ENCODE data around the gene FARS2.

Gene FARS2

GRCh38 chr6:5531853-5532375 lies 270.6 kb downstream of the FARS2 start:
- no peak for TF ChIP-seq EZH2phosphoT487 (IDR thresholded peaks at IDR 0.05; ENCODE audit: low read depth)
- TF ChIP-seq CTCF (IDR thresholded peaks at IDR 0.05; ENCODE audit: low read depth, low read length) = no peak
- H4K20me1 ChIP-seq (ENCODE audit: insufficient read depth, low read length) = no peaks in the 10 kb centered on the region
- H3K79me2 ChIP-seq (ENCODE audit: low read length) = no peaks in the 10 kb centered on the region
- H3K4me3 ChIP-seq (ENCODE audit: low read length) = no peak overlapping the region
- no peak overlapping the region for H3K27ac ChIP-seq (ENCODE audit: low read length)
- H2AFZ ChIP-seq (ENCODE audit: low read depth, low read length) = no peak overlapping the region
- H3K4me2 ChIP-seq (ENCODE audit: low read length) = no peak overlapping the region
- H3K27me3 ChIP-seq (ENCODE audit: low read depth, low read length) = no peaks in the 10 kb centered on the region
- no peaks in the 10 kb centered on the region for H3K36me3 ChIP-seq (replicated peaks; ENCODE audit: low read depth, low read length)
- no peaks in the 10 kb centered on the region for H3K9me3 ChIP-seq (ENCODE audit: insufficient read depth, low read length)
- H3K4me1 ChIP-seq (ENCODE audit: low read length) = no peaks in the 10 kb centered on the region
- H3K9ac ChIP-seq (ENCODE audit: low read length) = no peak overlapping the region

DNA sequence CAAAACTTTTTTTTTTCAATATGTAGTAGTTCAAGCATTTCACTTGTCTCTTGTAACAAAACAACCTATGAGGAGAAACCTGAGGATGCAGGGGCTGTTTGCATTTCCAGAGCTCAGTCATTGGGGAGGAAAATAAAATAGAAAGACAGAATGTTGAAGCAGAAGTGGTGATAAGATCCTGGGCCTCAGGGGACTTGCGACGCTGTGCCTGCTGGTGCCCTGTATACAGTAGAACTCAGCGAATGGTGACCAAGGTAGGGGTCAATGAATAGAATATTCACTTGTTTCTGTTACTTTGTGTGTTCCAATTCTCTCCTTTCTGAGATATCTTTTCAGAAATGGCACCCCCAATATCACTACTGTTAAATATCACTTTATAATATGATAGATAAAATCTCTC lies 271.6 kb downstream of the FARS2 start:
- Histone ChIP-seq H4K20me1 (ENCODE audit: insufficient read depth, low read length) (no peaks in the 10 kb centered on the region), H3K9me3 (ENCODE audit: insufficient read depth, low read length) (no peaks in the 10 kb centered on the region), H3K9ac (ENCODE audit: low read length) (no peak overlapping the region), H3K27ac (ENCODE audit: low read length) (no peak overlapping the region), H3K27me3 (ENCODE audit: low read depth, low read length) (no peaks in the 10 kb centered on the region), H2AFZ (ENCODE audit: low read depth, low read length) (no peak overlapping the region), H3K4me1 (ENCODE audit: low read length) (no peaks in the 10 kb centered on the region), H3K36me3 (replicated peaks; ENCODE audit: low read depth, low read length) (no peaks in the 10 kb centered on the region), H3K4me2 (ENCODE audit: low read length) (no peak overlapping the region), H3K4me3 (ENCODE audit: low read length) (no peak overlapping the region), H3K79me2 (ENCODE audit: low read length) (no peaks in the 10 kb centered on the region)
- no peak for TF ChIP-seq CTCF (IDR thresholded peaks at IDR 0.05; ENCODE audit: low read depth, low read length)
- TF ChIP-seq EZH2phosphoT487 (IDR thresholded peaks at IDR 0.05; ENCODE audit: low read depth) = no peak

GRCh38 chr6:5534643-5535042 lies 273.3 kb downstream of the FARS2 start:
- H3K4me2 ChIP-seq (ENCODE audit: low read length) = no peak overlapping the region
- H3K27ac ChIP-seq (ENCODE audit: low read length) = no peak overlapping the region
- H3K9me3 ChIP-seq (ENCODE audit: insufficient read depth, low read length) = no peaks in the 10 kb centered on the region
- H3K79me2 ChIP-seq (ENCODE audit: low read length) = no peaks in the 10 kb centered on the region
- no peak overlapping the region for H3K9ac ChIP-seq (ENCODE audit: low read length)
- no peaks in the 10 kb centered on the region for H3K27me3 ChIP-seq (ENCODE audit: low read depth, low read length)
- H3K4me1 ChIP-seq (ENCODE audit: low read length) = no peaks in the 10 kb centered on the region
- no peak for TF ChIP-seq EZH2phosphoT487 (IDR thresholded peaks at IDR 0.05; ENCODE audit: low read depth)
- TF ChIP-seq CTCF (IDR thresholded peaks at IDR 0.05; ENCODE audit: low read depth, low read length) = no peak
- H4K20me1 ChIP-seq (ENCODE audit: insufficient read depth, low read length) = no peaks in the 10 kb centered on the region
- no peak overlapping the region for H2AFZ ChIP-seq (ENCODE audit: low read depth, low read length)
- no peak overlapping the region for H3K4me3 ChIP-seq (ENCODE audit: low read length)
- no peaks in the 10 kb centered on the region for H3K36me3 ChIP-seq (replicated peaks; ENCODE audit: low read depth, low read length)

GRCh38 chr6:5536644-5537043 lies 275.3 kb downstream of the FARS2 start:
- no peaks in the 10 kb centered on the region for H3K9me3 ChIP-seq (ENCODE audit: insufficient read depth, low read length)
- no peak for TF ChIP-seq EZH2phosphoT487 (IDR thresholded peaks at IDR 0.05; ENCODE audit: low read depth)
- TF ChIP-seq CTCF (IDR thresholded peaks at IDR 0.05; ENCODE audit: low read depth, low read length) = no peak
- no peak overlapping the region for H3K27ac ChIP-seq (ENCODE audit: low read length)
- no peak overlapping the region for H3K9ac ChIP-seq (ENCODE audit: low read length)
- H3K4me2 ChIP-seq (ENCODE audit: low read length) = no peak overlapping the region
- H4K20me1 ChIP-seq (ENCODE audit: insufficient read depth, low read length) = no peaks in the 10 kb centered on the region
- H3K27me3 ChIP-seq (ENCODE audit: low read depth, low read length) = no peaks in the 10 kb centered on the region
- no peak overlapping the region for H3K4me3 ChIP-seq (ENCODE audit: low read length)
- H3K79me2 ChIP-seq (ENCODE audit: low read length) = no peaks in the 10 kb centered on the region
- no peaks in the 10 kb centered on the region for H3K4me1 ChIP-seq (ENCODE audit: low read length)
- H3K36me3 ChIP-seq (replicated peaks; ENCODE audit: low read depth, low read length) = no peaks in the 10 kb centered on the region
- no peak overlapping the region for H2AFZ ChIP-seq (ENCODE audit: low read depth, low read length)

All from OCI-LY3 (cell line).